GM19455 (cell line): ENCODE results near the gene MRPL43.

Source experiments
- ATAC-seq: cut with Tn5 transposase; IDR thresholded peaks from one replicate; pipeline ENCODE4 v1.9.1; 2021; ENCODE audit not compliant: unreplicated experiment

The MRPL43 gene

GRCh38 chr10:101020427-101021075 lies 33.3 kb upstream of the MRPL43 start:
- ATAC-seq = no peak

DNA sequence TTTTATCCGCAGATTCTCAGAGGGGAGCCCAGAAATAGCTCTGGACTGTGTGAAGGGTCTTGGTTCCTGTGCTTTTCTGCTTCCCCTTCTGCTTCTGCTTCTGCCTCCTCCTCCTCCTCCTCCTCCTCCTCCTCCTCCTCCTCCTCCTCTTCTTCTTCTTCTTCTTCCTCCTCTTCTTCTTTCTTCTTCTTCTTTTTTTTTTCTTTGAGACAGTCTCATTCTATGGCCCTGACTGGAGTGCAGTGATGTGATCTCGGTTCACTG lies 32.1 kb upstream of the MRPL43 start:
- ATAC-seq = no peak

GRCh38 chr10:101018600-101019439 lies 31.5 kb upstream of the MRPL43 start:
- ATAC-seq = no peak

DNA sequence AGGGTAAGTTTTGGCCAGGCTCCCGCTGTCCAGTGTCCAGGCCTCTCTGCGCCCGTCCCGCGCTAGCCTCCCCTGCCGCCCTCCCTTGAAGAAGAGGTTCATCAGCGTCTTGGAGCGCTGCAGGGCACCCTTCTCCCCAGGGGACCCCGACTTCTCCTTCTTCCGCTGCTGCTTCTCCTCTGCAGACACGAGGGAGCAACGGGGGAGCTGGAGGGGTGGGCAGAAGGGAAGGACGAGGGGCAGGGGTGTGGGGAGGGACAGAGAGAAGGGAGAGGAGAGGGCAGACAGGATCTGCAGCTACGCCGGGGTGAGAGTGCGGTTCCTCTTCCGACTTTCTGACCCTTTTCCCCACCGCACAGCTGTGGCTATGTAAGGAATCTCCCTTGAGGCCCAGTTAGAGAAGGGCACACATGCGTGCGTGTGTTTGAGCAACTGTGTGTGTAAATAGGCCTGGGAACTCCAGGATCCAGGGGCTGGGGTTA lies 30.9 kb upstream of the MRPL43 start:
- no peak for ATAC-seq

DNA sequence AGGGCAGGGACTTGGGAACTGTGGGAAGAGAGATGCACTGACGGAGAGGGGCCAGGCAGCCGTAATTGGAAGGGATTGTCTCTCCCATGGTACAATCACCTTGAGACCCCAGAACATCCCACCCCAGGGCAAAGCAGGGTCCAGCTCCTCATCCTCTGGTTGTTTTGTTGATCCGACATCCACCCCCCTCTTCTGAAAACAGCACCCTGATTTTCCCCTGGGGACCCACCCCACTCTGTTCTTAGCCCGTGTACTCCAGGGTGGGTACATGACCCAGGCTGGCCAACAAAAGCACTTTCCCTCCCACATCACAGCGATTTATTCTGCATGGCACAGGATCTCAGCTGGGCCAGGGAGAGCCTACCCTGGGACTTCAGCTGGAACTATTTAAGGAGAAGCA lies 29.5 kb upstream of the MRPL43 start:
- ATAC-seq = no peak

GRCh38 chr10:101015582-101015973 lies 28.3 kb upstream of the MRPL43 start:
- ATAC-seq = no peak

DNA sequence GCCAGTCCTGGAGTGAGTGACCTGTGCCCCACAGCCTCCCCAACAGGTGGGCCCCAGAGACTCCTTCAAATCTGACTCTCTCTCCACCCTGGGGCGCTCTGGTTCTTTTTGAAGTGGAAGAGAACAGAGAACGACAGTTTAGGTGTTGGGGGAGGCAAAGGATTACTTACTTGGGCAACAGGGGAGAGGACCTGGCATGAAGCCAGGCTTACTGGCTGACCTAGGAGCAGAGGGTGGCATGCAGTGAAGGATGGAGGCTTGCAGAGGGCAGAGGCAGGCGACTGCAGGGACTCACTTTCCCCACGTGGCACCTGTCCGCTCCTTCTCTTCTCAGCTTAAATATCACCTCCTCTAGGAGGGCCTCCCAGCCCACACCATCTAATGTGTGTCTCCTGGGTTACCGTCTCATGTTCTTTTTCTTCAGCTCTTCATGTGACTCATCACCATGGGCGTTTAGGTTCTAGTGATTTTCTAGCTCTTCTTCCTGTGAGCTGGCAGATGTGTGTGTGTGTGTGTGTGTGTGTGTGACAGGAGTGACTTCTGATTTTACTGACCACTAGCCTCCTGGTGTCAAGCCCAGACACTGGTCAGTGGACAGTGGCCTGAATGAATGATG lies 27.8 kb upstream of the MRPL43 start:
- ATAC-seq = no peak

- ATAC-seq = no peak
Measured at GRCh38 chr10:101014230-101014884, 27.1 kb upstream of the MRPL43 start.

DNA sequence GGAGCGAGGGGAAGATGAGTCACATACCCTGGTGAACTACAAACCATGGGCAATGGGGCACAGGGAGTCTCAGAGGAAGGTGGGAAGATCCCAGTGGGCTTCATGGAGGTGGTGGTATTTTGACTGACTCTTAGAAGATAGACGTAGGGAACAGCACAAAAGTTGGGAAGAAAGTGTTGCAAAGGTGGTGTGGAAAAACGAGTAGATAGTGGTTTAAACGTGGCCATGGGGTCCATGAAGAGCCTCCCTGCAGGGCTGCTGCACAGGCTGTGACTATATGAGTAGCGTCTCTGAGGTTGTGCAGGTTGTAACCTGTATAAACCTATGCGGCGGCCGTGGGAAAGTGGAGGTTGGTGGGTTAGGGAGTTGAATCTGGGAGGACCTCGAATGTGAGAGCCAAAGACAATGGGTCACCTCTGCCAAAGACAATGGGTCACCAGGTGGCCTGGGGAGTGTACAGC lies 26.1 kb upstream of the MRPL43 start:
- ATAC-seq = no peak

- ATAC-seq = peak; percentile 80
Measured at GRCh38 chr10:101012525-101013364, 25.4 kb upstream of the MRPL43 start.

DNA sequence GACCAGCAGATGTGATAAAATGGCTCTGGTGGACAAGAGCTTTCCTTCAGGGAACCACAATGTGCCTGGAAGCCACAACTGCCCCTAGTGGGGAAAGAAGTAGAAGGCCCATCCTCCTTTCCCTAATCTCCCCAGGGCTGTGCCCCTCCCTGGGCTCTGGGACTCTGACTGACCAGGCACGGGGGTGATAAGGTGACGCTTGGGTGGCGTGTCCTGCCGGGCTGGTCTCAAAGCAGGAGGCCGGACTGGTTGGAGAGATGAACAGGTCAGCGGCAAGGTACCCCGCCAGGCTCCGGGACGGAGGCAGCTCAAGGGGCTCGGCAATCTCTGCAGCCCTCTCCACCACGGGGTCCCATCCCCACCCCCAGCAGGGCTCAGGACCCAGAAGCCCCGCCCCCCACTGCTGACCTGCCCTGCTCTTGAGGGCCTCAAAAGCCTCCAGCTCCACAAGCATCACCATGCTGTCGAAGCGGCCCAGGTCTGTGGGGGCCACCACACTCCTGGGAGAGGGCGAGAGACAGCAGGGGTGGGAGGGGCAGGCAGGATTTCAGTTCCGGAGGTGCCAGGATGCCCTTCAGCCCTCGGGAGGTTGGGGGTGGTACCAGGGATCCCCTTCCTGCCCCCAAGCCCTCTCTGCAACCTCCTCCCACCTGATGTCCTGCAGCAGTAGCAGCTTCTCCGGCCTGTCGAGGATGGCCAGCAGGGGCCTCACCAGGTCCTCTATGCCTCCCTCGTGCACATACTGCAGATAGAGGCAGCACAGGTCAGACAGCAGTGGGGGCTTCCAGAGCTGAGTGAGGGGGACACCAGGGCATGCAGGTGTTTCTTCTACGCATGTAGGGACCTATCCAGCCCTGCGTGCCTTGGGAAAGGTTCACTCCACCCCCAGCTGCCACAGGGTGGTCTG lies 24.5 kb upstream of the MRPL43 start:
- ATAC-seq = no peak

DNA sequence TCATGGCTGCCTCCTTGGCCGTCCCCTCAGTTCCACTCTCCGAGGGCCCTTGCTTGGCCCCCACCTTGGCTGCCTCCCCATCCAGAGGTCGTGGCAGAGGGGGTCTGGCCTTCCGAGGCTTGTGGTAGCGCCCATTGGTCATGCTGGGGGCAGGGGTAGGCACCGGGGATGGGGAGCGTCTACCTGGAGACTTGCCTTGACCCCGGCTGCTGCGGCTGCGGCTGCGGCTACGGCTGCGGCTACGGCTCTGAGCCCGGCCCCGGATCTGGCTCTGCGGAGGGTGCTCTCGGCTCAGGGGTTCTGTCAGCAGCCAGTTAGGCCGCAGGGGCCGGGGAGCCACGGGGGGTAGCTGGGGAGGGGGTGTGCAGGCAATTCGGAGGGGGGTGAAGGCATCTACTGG lies 23.0 kb upstream of the MRPL43 start:
- ATAC-seq = no peak

- ATAC-seq = no peak
Measured at GRCh38 chr10:101008823-101009423, 21.6 kb upstream of the MRPL43 start.

- no peak for ATAC-seq
Measured at GRCh38 chr10:101007915-101008822, 20.9 kb upstream of the MRPL43 start.

DNA sequence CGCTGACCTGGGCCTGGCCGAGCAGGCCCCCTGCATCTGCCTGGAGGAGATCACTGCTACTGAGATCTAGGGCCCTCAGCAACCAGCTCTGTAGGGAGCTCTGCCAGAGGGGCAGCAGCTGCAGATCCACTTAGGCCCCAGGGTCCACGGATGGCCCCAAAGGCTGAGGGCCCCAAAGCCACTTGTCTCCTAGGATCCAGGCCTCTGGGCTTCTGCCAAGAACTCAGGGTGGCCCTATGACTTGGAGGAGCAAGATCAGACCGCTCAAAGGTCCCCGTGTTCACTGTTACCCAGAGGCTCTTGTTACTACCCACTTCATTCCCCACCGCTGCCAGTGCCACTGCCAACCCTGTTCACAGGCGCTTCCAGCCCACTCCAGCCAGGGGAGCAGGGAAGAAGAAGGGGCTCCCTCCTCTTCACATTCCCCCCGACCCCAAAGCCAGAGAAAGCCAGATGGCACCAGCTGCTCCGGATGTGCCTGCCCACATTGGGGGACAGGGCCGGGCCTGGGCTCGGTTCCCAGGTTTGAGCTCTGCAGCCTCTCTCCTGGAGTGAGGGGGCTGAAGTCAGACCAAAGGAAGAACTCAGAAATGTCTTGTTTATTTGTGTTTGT lies 19.9 kb upstream of the MRPL43 start:
- ATAC-seq = no peak

DNA sequence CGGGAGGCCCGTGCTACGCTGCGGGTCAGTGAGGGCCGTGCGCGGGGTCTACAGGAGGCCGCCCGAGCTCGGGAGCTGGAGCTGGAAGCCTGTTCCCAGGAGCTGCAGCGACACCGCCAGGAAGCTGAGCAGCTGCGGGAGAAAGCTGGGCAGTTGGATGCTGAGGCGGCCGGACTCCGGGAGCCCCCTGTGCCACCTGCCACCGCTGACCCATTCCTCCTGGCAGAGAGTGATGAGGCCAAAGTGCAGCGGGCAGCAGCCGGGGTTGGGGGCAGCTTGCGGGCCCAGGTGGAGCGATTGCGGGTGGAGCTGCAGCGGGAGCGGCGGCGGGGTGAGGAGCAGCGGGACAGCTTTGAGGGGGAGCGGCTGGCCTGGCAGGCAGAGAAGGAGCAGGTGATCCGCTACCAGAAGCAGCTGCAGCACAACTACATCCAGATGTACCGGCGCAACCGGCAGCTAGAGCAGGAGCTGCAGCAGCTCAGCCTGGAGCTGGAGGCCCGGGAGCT lies 19.3 kb upstream of the MRPL43 start:
- no peak for ATAC-seq

GRCh38 chr10:101005869-101006567 lies 18.7 kb upstream of the MRPL43 start:
- no peak for ATAC-seq
